Mucosa of rectum (tissue), 2 donors: ENCODE results near the gene INSR.
"Not testable (repeated sequence)": the region's sequence is repeated elsewhere in the genome, so short reads cannot be mapped to it uniquely, and the experiment has no call there.

Source experiments
- H3K27ac ChIP-seq, 2 donors: one replicate each; pipeline ENCODE4 v1.7.0; 2013; ENCODE audit warnings: inconsistent platforms in 2 of 2, low read depth in 2 of 2, low read length in 2 of 2
- H3K27me3 ChIP-seq, 2 donors: one replicate each; pipeline ENCODE4 v1.7.0; 2013; ENCODE audit warnings: low read length in 2 of 2; ENCODE audit not compliant: control insufficient read depth in 2 of 2, insufficient read depth in 2 of 2
- H3K36me3 ChIP-seq, 2 donors: one replicate each; pipeline ENCODE4 v1.7.0; 2013; ENCODE audit warnings: low read length in 2 of 2; ENCODE audit not compliant: control insufficient read depth in 2 of 2, insufficient read depth in 2 of 2
- H3K4me1 ChIP-seq, 2 donors: one replicate each; pipeline ENCODE4 v1.7.0; 2013; ENCODE audit warnings: low read length in 2 of 2, mild to moderate bottlenecking in 1 of 2; ENCODE audit not compliant: control insufficient read depth in 2 of 2, insufficient read depth in 2 of 2
- H3K4me3 ChIP-seq, 2 donors: one replicate each; pipeline ENCODE4 v1.7.0; 2013; ENCODE audit warnings: low read length in 2 of 2
- H3K9ac ChIP-seq, 2 donors: one replicate each; pipeline ENCODE4 v1.7.0; 2013; ENCODE audit warnings: low read length in 2 of 2, low read depth in 1 of 2, mild to moderate bottlenecking in 1 of 2
- H3K9me3 ChIP-seq, 2 donors: one replicate each; pipeline ENCODE4 v1.7.0; 2013; ENCODE audit warnings: low read length in 2 of 2; ENCODE audit not compliant: control insufficient read depth in 2 of 2
- donor health status: healthy.
- donor health status: Normal muscosa, but diverticular disease.

INSR gene

GRCh38 chr19:7246601-7247000, 47.6 kb downstream of the INSR start:
- H3K27ac ChIP-seq, result peak overlapping the region; percentile 52 to 70
- no peaks in the 10 kb centered on the region for H3K27me3 ChIP-seq

GRCh38 chr19:7242601-7243258, 51.5 kb downstream of the INSR start:
- Histone ChIP-seq H3K4me3 (no peak overlapping the region), H3K27me3 (no peaks in the 10 kb centered on the region), H3K27ac (peak overlapping the region; percentile 7 to 56), H3K9ac (no peak overlapping the region), H3K4me1 (peaks cover 0 to 8% of the 10 kb centered on the region in 2 donors), H3K36me3 (no peaks in the 10 kb centered on the region), H3K9me3 (no peaks in the 10 kb centered on the region)

More at GRCh38 chr19:7246601-7247000, 47.6 kb downstream of the INSR start:
- H3K4me1 ChIP-seq, result peaks cover 0 to 8% of the 10 kb centered on the region in 2 donors
- H3K9ac ChIP-seq, result no peak overlapping the region
- H3K36me3 ChIP-seq, result no peaks in the 10 kb centered on the region
- no peak overlapping the region for H3K4me3 ChIP-seq
- H3K9me3 ChIP-seq, result no peaks in the 10 kb centered on the region

- no peak overlapping the region for H3K9ac ChIP-seq
- H3K4me3 ChIP-seq, result no peak overlapping the region
Measured at GRCh38 chr19:7238051-7238450, 56.2 kb downstream of the INSR start.

GRCh38 chr19:7236153-7236552, 58.1 kb downstream of the INSR start:
- H3K4me1 ChIP-seq, result no peaks in the 10 kb centered on the region
- no peaks in the 10 kb centered on the region for H3K36me3 ChIP-seq
- H3K9me3 ChIP-seq, result no peaks in the 10 kb centered on the region
- H3K27me3 ChIP-seq, result no peaks in the 10 kb centered on the region
- H3K9ac ChIP-seq, result no peak overlapping the region
- no peak overlapping the region for H3K27ac ChIP-seq
- no peak overlapping the region for H3K4me3 ChIP-seq

More at GRCh38 chr19:7238051-7238450, 56.2 kb downstream of the INSR start:
- no peak overlapping the region for H3K27ac ChIP-seq
- no peaks in the 10 kb centered on the region for H3K9me3 ChIP-seq
- no peaks in the 10 kb centered on the region for H3K4me1 ChIP-seq
- no peaks in the 10 kb centered on the region for H3K36me3 ChIP-seq
- H3K27me3 ChIP-seq, result no peaks in the 10 kb centered on the region

- no peaks in the 10 kb centered on the region for H3K9me3 ChIP-seq
- no peaks in the 10 kb centered on the region for H3K27me3 ChIP-seq
- no peaks in the 10 kb centered on the region for H3K4me1 ChIP-seq
- H3K36me3 ChIP-seq, result no peaks in the 10 kb centered on the region
- no peak overlapping the region for H3K9ac ChIP-seq
- no peak overlapping the region for H3K4me3 ChIP-seq
- H3K27ac ChIP-seq, result no peak overlapping the region
Measured at GRCh38 chr19:7230826-7231225, 63.4 kb downstream of the INSR start.

- Histone ChIP-seq H3K4me3 (no peak overlapping the region), H3K4me1 (peaks cover under 1% of the 10 kb centered on the region in 2 donors), H3K27me3 (no peaks in the 10 kb centered on the region), H3K9me3 (no peaks in the 10 kb centered on the region), H3K36me3 (no peaks in the 10 kb centered on the region), H3K9ac (no peak overlapping the region), H3K27ac (no peak overlapping the region)
Measured at GRCh38 chr19:7229735-7230134, 64.5 kb downstream of the INSR start.

- Histone ChIP-seq H3K36me3 (no peaks in the 10 kb centered on the region), H3K4me1 (peaks cover 6% of the 10 kb centered on the region in 2 donors), H3K27me3 (no peaks in the 10 kb centered on the region), H3K27ac (no peak overlapping the region), H3K4me3 (no peak overlapping the region), H3K9ac (no peak overlapping the region), H3K9me3 (no peaks in the 10 kb centered on the region)
Measured at GRCh38 chr19:7228935-7229541, 65.2 kb downstream of the INSR start.

- H3K4me3 ChIP-seq, result no peak overlapping the region
- no peak overlapping the region for H3K9ac ChIP-seq
- no peak overlapping the region for H3K27ac ChIP-seq
- peaks cover 6% of the 10 kb centered on the region in 2 donors for H3K4me1 ChIP-seq
- no peaks in the 10 kb centered on the region for H3K27me3 ChIP-seq
- H3K9me3 ChIP-seq, result no peaks in the 10 kb centered on the region
- H3K36me3 ChIP-seq, result no peaks in the 10 kb centered on the region
Measured at GRCh38 chr19:7227735-7228134, 66.5 kb downstream of the INSR start.

GRCh38 chr19:7227149-7227548, 67.1 kb downstream of the INSR start:
- H3K4me1 ChIP-seq, H3K9ac ChIP-seq, H3K27ac ChIP-seq, H3K36me3 ChIP-seq, H3K27me3 ChIP-seq, H3K9me3 ChIP-seq, H3K4me3 ChIP-seq: not testable (repeated sequence)

GRCh38 chr19:7226739-7227138, 67.5 kb downstream of the INSR start:
- Histone ChIP-seq H3K36me3 (no peaks in the 10 kb centered on the region), H3K27me3 (no peaks in the 10 kb centered on the region), H3K27ac (no peak overlapping the region), H3K9me3 (no peaks in the 10 kb centered on the region), H3K9ac (no peak overlapping the region), H3K4me1 (peaks cover 6 to 9% of the 10 kb centered on the region in 2 donors), H3K4me3 (no peak overlapping the region)
